ENCODE measurements around the gene ARG1.
A peak's percentile ranks its signal among the peaks of the same experiment; 100 is the strongest.
"Not testable (repeated sequence)": the region's sequence is repeated elsewhere in the genome, so short reads cannot be mapped to it uniquely, and the experiment has no call there.

ARG1 gene

GRCh38 chr6:131572686-131573415 is at the start of gene ARG1:
ARG1 (plus strand) TSS chr6:131573226; CDS start chr6:131573283, 57 bp downstream.
- no peak for DNase-seq

- DNase-seq, result no peak
Observed at GRCh38 chr6:131523988-131524673, 48.9 kb upstream of the ARG1 start.

- DNase-seq, result peak; percentile 20
Observed at GRCh38 chr6:131524695-131525336, 48.2 kb upstream of the ARG1 start.

GRCh38 chr6:131530936-131531335 is 42.1 kb upstream of the ARG1 start:
- DNase-seq, result not testable (repeated sequence)

GRCh38 chr6:131531681-131532080 is 41.3 kb upstream of the ARG1 start:
- DNase-seq, result not testable (repeated sequence)

- DNase-seq, result no peak
Observed at GRCh38 chr6:131532580-131533039, 40.4 kb upstream of the ARG1 start.

GRCh38 chr6:131538615-131539014 is 34.4 kb upstream of the ARG1 start:
- not testable (repeated sequence) for DNase-seq

GRCh38 chr6:131545317-131545716 is 27.7 kb upstream of the ARG1 start:
- DNase-seq, result no peak

GRCh38 chr6:131547488-131547887 is 25.5 kb upstream of the ARG1 start:
- DNase-seq, result no peak

- no peak for DNase-seq
Observed at GRCh38 chr6:131548441-131548840, 24.6 kb upstream of the ARG1 start.

- DNase-seq, result no peak
Observed at GRCh38 chr6:131549811-131550210, 23.2 kb upstream of the ARG1 start.

GRCh38 chr6:131551902-131552301 is 21.1 kb upstream of the ARG1 start:
- DNase-seq, result no peak

- DNase-seq, result no peak
Observed at GRCh38 chr6:131552572-131552971, 20.5 kb upstream of the ARG1 start.

- DNase-seq, result no peak
Observed at GRCh38 chr6:131555992-131556391, 17.0 kb upstream of the ARG1 start.

- no peak for DNase-seq
Observed at GRCh38 chr6:131558922-131559321, 14.1 kb upstream of the ARG1 start.

- DNase-seq, result no peak
Observed at GRCh38 chr6:131561925-131562707, 10.9 kb upstream of the ARG1 start.

GRCh38 chr6:131565056-131565455 is 8.0 kb upstream of the ARG1 start:
- no peak for DNase-seq

GRCh38 chr6:131568726-131569125 is 4.3 kb upstream of the ARG1 start:
- no peak for DNase-seq

- DNase-seq, result no peak
Observed at GRCh38 chr6:131574133-131574532, 1.1 kb downstream of the ARG1 start.

- DNase-seq, result no peak
Observed at GRCh38 chr6:131574686-131575085, 1.7 kb downstream of the ARG1 start.

GRCh38 chr6:131575834-131576478 is 2.9 kb downstream of the ARG1 start:
- DNase-seq, result no peak

- no peak for DNase-seq
Observed at GRCh38 chr6:131581523-131581922, 8.5 kb downstream of the ARG1 start.

- no peak for DNase-seq
Observed at GRCh38 chr6:131586543-131586942, 13.5 kb downstream of the ARG1 start.
